Loucy (cell line): ENCODE results near the gene RAF1.

Experiments used
- H2AFZ ChIP-seq: fragments of 200-600 bp; sonication (generic); 2 replicates; pipeline ENCODE4 v1.6.0; 2016; ENCODE audit warnings: antibody characterized with exemption, mild to moderate bottlenecking, low read length, moderate library complexity
- H3F3A ChIP-seq: fragments of 200-600 bp; 2 replicates; pipeline ENCODE4 v1.6.0; 2016; ENCODE audit warnings: antibody characterized with exemption, low read depth, mild to moderate bottlenecking
- H3K27me3 ChIP-seq: fragments of 200-600 bp; sonication (generic); 2 replicates; pipeline ENCODE4 v1.6.1; 2014; ENCODE audit warnings: low read length, mild to moderate bottlenecking; ENCODE audit not compliant: insufficient read depth, poor library complexity, severe bottlenecking
- H3K36me3 ChIP-seq: fragments of 200-600 bp; sonication (generic); 2 replicates; pipeline ENCODE4 v1.6.1; 2016; ENCODE audit warnings: low read length; ENCODE audit not compliant: insufficient read depth
- H3K4me1 ChIP-seq: fragments of 200-600 bp; sonication (generic); 2 replicates; pipeline ENCODE4 v1.5.1; 2014; ENCODE audit warnings: low read length, mild to moderate bottlenecking; ENCODE audit not compliant: insufficient read depth, poor library complexity, severe bottlenecking
- H3K4me2 ChIP-seq: fragments of 200-600 bp; sonication (generic); 2 replicates; pipeline ENCODE4 v1.6.0; 2014; ENCODE audit warnings: antibody characterized with exemption, low read length, low read depth, mild to moderate bottlenecking; ENCODE audit not compliant: poor library complexity, severe bottlenecking
- H3K4me3 ChIP-seq: fragments of 200-600 bp; sonication (generic); 2 replicates; pipeline ENCODE4 v1.5.1; 2014; ENCODE audit warnings: low read length, mild to moderate bottlenecking, mixed read lengths; ENCODE audit not compliant: poor library complexity, severe bottlenecking
- H3K79me2 ChIP-seq: fragments of 200-600 bp; sonication (generic); 2 replicates; pipeline ENCODE4 v1.6.1; 2014; ENCODE audit warnings: low read length; ENCODE audit not compliant: insufficient read depth
- H3K9ac ChIP-seq: fragments of 200-600 bp; sonication (generic); 2 replicates; pipeline ENCODE4 v1.6.0; 2014; ENCODE audit warnings: mild to moderate bottlenecking, low read depth, low read length, moderate library complexity; ENCODE audit not compliant: poor library complexity, severe bottlenecking
- H3K9me2 ChIP-seq: fragments of 200-600 bp; sonication (generic); replicated peaks from 2 replicates; pipeline ENCODE4 v1.6.1; 2016; ENCODE audit warnings: low read depth, low read length, mixed read lengths
- H3K9me3 ChIP-seq: fragments of 200-600 bp; sonication (generic); 2 replicates; pipeline ENCODE4 v1.6.1; 2014; ENCODE audit warnings: mild to moderate bottlenecking, antibody characterized with exemption, low read length, low read depth; ENCODE audit not compliant: insufficient read depth
- H4K20me1 ChIP-seq: fragments of 200-600 bp; sonication (generic); 2 replicates; pipeline ENCODE4 v1.6.0; 2014; ENCODE audit warnings: antibody characterized with exemption, low read length, mild to moderate bottlenecking; ENCODE audit not compliant: insufficient read depth, poor library complexity, severe bottlenecking
- EZH2phosphoT487 ChIP-seq: fragments of 200-600 bp; IDR thresholded peaks from 2 replicates; pipeline ENCODE4 v1.6.1; 2018; ENCODE audit warnings: antibody characterized with exemption, mild to moderate bottlenecking, moderate library complexity, borderline replicate concordance
- TF ChIP-seq, protein P1 (sequence below): fragments of 200-600 bp; sonication (generic); conservative IDR thresholded peaks from 2 replicates; pipeline ENCODE4 v1.5.1; 2014; ENCODE audit warnings: mild to moderate bottlenecking, antibody characterized with exemption, low read length

Gene RAF1

DNA sequence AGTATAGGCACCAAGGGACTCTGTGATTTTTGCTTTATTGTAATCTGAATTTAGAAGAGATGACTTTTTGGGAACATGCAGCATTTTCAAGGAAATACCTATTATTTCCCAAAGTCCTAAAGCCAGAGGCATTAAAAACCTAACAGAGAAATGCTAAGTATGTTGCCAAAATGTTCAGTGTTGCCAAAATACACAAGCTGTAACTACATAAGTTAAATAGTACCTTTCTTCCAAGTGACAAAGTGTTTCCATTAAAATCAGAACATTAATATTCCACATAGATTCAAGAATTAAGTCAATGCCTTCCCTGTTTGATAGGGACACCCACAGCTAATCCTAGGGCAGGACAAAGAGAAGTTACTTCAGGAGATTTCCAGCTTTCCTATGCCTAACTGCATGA is 65.0 kb downstream of the RAF1 start:
- Histone ChIP-seq H3K4me1 (no peaks in the 10 kb centered on the region), H3K4me2 (no peak overlapping the region), H3K9me3 (no peaks in the 10 kb centered on the region), H3K9ac (no peak overlapping the region), H3K4me3 (no peak overlapping the region), H3K36me3 (peaks cover 99% of the 10 kb centered on the region), H3F3A (no peaks in the 10 kb centered on the region), H4K20me1 (no peaks in the 10 kb centered on the region), H2AFZ (no peak overlapping the region), H3K9me2 (no peaks in the 10 kb centered on the region), H3K79me2 (no peaks in the 10 kb centered on the region), H3K27me3 (no peaks in the 10 kb centered on the region)
- no peak for TF ChIP-seq EZH2phosphoT487
- TF ChIP-seq, protein P1, sequence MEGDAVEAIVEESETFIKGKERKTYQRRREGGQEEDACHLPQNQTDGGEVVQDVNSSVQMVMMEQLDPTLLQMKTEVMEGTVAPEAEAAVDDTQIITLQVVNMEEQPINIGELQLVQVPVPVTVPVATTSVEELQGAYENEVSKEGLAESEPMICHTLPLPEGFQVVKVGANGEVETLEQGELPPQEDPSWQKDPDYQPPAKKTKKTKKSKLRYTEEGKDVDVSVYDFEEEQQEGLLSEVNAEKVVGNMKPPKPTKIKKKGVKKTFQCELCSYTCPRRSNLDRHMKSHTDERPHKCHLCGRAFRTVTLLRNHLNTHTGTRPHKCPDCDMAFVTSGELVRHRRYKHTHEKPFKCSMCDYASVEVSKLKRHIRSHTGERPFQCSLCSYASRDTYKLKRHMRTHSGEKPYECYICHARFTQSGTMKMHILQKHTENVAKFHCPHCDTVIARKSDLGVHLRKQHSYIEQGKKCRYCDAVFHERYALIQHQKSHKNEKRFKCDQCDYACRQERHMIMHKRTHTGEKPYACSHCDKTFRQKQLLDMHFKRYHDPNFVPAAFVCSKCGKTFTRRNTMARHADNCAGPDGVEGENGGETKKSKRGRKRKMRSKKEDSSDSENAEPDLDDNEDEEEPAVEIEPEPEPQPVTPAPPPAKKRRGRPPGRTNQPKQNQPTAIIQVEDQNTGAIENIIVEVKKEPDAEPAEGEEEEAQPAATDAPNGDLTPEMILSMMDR, result no peak

GRCh38 chr3:12593473-12593872 is 70.4 kb downstream of the RAF1 start:
- Histone ChIP-seq H3K9ac (no peak overlapping the region), H4K20me1 (no peaks in the 10 kb centered on the region), H3F3A (no peaks in the 10 kb centered on the region), H3K36me3 (peaks cover 91% of the 10 kb centered on the region; the same call in 1 of the 2 replicates), H3K9me3 (no peaks in the 10 kb centered on the region), H3K4me3 (no peak overlapping the region), H3K9me2 (no peaks in the 10 kb centered on the region), H3K27me3 (no peaks in the 10 kb centered on the region), H3K79me2 (no peaks in the 10 kb centered on the region), H2AFZ (no peak overlapping the region), H3K4me2 (no peak overlapping the region), H3K4me1 (no peaks in the 10 kb centered on the region)
- TF ChIP-seq, protein P1, result no peak
- no peak for TF ChIP-seq EZH2phosphoT487

DNA sequence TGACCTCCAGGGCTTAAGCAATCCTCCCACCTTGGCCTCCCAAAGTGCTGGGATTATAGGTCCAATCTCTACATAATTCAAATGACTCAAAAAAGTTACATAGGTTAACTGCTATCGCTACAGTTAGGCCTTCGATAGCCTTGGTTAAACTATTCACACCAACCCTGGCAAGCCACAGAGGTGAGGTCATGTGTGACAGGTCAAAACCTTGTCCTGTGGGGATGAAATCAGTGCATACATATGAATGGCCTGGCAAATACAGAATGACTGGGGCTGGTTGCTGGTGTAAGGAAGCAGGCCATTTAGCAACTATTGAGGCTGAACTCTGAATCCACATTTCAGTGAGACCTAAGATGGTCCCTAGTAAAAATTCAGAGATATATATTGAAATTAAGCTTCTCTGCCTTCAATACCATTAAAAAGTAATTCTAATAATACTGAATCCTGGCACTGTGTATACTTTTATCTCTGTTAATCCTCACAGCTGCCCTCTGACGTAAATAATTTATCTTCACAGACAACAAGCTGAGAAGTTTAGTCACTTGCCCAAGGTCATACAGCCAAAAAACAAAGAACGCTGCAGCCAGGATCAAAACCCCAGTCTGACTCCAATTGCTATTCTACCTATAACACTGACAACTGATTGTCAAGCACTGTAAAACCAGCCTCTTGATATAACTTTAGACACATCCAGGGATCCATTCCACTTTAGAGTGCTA is 71.8 kb downstream of the RAF1 start:
- no peaks in the 10 kb centered on the region for H3K27me3 ChIP-seq
- H3K9me3 ChIP-seq, result no peaks in the 10 kb centered on the region
- H3K9ac ChIP-seq, result no peak overlapping the region
- no peak overlapping the region for H2AFZ ChIP-seq
- no peaks in the 10 kb centered on the region for H3K9me2 ChIP-seq
- no peak overlapping the region for H3K4me2 ChIP-seq
- H3K79me2 ChIP-seq, result no peaks in the 10 kb centered on the region
- H4K20me1 ChIP-seq, result no peaks in the 10 kb centered on the region
- no peaks in the 10 kb centered on the region for H3F3A ChIP-seq
- no peaks in the 10 kb centered on the region for H3K4me1 ChIP-seq
- TF ChIP-seq, protein P1, result no peak
- no peak for TF ChIP-seq EZH2phosphoT487
- no peak overlapping the region for H3K4me3 ChIP-seq
- peaks cover 91% of the 10 kb centered on the region; the same call in 1 of the 2 replicates for H3K36me3 ChIP-seq
